Lower leg skin (tissue), 4 donors: ENCODE measurements around the gene CRIP1. TPM values are rescaled to one million over a fixed set of nuclear protein-coding genes. Genes with fewer than 3 reads are reported as not detected.
A peak's percentile ranks its signal among the peaks of the same experiment; 100 is the strongest.

Experiments used
- DNase-seq, 2 donors: peaks; one replicate each; pipeline ENCODE4 v3.0.0-alpha.2; 2019; ENCODE audit warnings: low spot score in 2 of 2
- H3K4me3 ChIP-seq: fragments of 200-600 bp; sonication (generic); 2 replicates; pipeline ENCODE4 v1.5.1; 2017; ENCODE audit warnings: mild to moderate bottlenecking, low read depth; ENCODE audit not compliant: poor library complexity, severe bottlenecking
- POLR2A ChIP-seq, 2 donors: fragments of 450-650 bp; IDR thresholded peaks; one replicate each; pipeline ENCODE4 v1.6.1; 2016 to 2017; ENCODE audit warnings: antibody characterized with exemption in 2 of 2, mild to moderate bottlenecking in 1 of 2, moderate library complexity in 1 of 2
- WGBS, 2 donors: methylation state at CpG; one replicate each; pipeline ENCODE4 v1.1.5; 2018; 5-methylcytosine and 5-hydroxymethylcytosine counted together
- intact Hi-C: fragments of 100-400 bp; cut with DNase I; formaldehyde crosslinking; loops from one replicate; pipeline ENCODE4 v1.15.0; 2023; ENCODE audit warnings: low total_unique reads
- total RNA-seq, 4 donors: library from RNA; depleted of rRNA; stranded (reverse); fragments of >200 nt; gene quantifications; one replicate each; pipeline ENCODE4 v1.1.0, GENCODE V29; 2016
- TF ChIP-seq, protein P1 (sequence below), 3 donors: fragments of 450-650 bp; IDR thresholded peaks; one replicate each; pipeline ENCODE4 v1.5.1; 2016; ENCODE audit warnings: antibody characterized with exemption in 3 of 3, mild to moderate bottlenecking in 3 of 3, moderate library complexity in 2 of 3

CRIP1 gene
- total RNA-seq, 4 donors from 2014 or later, result 13.1 to 103 (median 63.2) TPM

DNA sequence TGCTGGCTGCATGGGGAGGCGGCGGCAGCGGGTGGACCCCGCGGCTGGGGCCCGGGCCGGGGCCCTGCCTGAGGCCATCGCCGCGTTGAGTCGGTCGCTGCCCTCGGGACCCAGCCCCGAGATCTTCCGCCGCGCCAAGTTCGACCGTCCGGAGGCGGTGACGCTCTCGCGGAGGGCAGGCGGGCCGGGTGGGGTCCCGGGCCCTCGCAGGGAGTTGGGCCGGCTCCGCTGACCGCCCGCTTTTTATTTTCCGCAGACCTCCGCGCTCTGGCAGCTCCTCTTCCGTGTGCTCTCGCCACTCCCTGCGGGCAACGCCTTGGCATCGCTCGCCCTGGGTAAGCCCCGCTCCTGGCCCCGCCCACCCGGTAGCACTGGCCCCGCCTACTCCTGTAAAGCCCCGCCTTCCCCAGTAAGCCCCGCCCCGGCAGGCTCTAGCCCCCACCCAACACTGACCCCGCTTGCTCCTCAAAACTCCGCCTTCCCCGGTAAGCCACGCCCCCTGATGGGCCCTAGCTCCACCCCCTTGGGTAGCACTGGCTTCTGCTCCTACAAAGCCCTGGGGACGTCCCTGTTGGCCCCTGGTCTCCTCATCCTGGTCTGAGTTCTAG, 4.8 kb downstream of the CRIP1 start:
- WGBS, 2 donors, result 2% methylated on average over 23 to 36 of the region's 53 CpGs
- peak overlapping the region; percentile 33 for H3K4me3 ChIP-seq
- DNase-seq, result peak; percentile 77 to 96
- no peak for TF ChIP-seq POLR2A (IDR thresholded peaks at IDR 0.05)
- TF ChIP-seq, protein P1, sequence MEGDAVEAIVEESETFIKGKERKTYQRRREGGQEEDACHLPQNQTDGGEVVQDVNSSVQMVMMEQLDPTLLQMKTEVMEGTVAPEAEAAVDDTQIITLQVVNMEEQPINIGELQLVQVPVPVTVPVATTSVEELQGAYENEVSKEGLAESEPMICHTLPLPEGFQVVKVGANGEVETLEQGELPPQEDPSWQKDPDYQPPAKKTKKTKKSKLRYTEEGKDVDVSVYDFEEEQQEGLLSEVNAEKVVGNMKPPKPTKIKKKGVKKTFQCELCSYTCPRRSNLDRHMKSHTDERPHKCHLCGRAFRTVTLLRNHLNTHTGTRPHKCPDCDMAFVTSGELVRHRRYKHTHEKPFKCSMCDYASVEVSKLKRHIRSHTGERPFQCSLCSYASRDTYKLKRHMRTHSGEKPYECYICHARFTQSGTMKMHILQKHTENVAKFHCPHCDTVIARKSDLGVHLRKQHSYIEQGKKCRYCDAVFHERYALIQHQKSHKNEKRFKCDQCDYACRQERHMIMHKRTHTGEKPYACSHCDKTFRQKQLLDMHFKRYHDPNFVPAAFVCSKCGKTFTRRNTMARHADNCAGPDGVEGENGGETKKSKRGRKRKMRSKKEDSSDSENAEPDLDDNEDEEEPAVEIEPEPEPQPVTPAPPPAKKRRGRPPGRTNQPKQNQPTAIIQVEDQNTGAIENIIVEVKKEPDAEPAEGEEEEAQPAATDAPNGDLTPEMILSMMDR (IDR thresholded peaks at IDR 0.05), result no peak
- intact Hi-C loops, result loop anchor here (10.0 kb wide), 1 partner anchor 117 kb away; no protein-coding TSS in a partner anchor

DNA sequence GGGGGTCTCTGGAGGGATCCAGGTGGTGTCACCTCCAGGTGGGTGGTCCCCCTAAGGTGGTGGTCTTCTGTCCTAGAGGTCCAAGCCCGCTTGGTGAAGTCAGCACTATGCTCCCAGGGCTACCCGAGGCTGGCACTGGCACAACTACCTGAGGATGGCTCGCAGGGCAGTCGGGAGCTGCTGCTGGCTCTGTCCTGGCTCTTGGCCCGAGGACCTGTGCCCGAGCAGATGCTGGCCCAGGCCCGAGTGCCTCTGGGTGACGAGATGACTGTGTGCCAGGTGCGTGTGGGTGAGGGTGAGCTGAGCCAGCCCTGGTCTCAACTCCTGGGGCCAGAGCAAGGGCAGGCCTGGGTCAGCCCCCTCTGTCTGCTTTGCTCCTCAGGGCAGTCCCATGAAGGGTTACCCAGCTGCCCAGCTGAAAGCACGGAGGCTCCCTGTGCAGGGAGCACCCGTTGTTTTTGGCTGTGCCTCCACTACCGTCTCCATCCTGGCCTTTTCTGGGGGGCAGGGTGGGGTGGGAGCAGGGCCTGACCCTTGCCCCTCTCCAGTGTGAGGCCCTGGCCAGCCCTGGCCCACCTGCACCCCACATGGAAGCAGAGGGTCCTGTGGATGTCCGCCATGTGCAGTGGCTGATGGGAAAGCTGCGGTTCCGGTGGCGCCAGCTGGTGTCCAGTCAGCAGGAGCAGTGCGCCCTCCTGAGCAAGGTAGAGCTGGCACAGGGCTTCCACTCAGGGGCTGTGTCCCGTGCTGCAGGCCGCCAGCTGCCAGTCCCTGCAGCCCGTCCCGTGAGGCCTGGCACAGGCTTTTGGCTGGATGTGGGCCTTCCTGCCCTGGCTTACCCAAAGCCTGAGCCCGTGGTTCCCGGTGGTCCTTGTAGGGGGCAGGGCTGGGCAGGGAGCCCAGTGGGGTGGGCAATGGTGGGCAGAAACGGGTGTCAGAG, 5.6 kb downstream of the CRIP1 start:
- H3K4me3 ChIP-seq, result no peak overlapping the region
- TF ChIP-seq, protein P1 (IDR thresholded peaks at IDR 0.05), result no peak
- no peak for TF ChIP-seq POLR2A (IDR thresholded peaks at IDR 0.05)
- WGBS, 2 donors, result 52 to 61% methylated on average over 15 to 22 of the region's 24 CpGs
- intact Hi-C loops, result loop anchor here (10.0 kb wide), 1 partner anchor 118 kb away; no protein-coding TSS in a partner anchor
- peak; percentile 43 to 90 for DNase-seq

DNA sequence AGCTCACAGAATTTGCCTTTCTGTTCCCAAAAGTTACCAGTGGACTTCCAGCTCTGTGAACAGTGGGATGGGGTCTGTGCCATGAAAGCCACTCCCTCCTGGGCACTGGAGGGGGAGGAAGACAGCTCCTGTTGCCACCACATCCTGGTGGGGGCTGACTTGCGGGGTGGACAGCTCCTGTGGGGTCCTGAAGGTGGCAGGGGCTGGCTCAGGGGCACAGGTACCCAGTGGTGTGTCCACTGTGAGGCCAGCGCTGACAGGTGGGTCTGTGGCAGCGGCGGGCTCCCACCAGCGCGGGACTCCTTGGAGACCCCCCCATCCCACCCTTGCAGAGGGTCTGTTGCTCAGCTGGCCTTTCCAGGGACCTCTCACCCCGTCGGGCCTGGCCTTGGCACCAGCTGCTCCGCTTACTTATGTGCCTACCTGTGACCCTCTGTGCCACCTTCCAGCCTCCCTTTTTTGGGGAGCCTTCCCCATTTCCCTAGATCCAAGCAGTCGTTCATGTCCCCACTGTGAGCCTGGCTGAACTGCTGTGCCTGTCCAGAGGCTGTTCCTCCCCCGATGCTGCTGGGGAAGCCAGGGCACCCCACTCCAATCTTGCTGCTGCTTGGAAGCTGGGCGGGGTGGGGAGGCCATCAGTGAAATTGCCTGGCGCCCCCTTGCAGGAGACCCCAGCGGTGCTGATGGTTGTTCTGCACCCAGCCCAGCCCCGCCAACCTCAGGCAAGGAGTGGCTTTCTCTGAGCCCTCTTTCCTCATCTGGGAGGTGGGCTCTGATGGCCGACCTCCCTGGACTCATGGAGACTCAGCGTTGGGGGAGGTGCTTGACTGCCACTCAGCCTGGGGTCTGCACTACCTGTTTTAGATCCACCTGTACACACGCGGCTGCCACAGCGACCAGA, 6.5 kb downstream of the CRIP1 start:
- intact Hi-C loops, result loop anchor here (10.0 kb wide), 1 partner anchor 118 kb away; no protein-coding TSS in a partner anchor
- DNase-seq, result peak in 1 of 2 donors; percentile 86
- WGBS, 2 donors, result 86 to 89% methylated on average over 18 to 20 of the region's 20 CpGs
- TF ChIP-seq, protein P1 (IDR thresholded peaks at IDR 0.05), result no peak
- no peak for TF ChIP-seq POLR2A (IDR thresholded peaks at IDR 0.05)
- H3K4me3 ChIP-seq, result no peak overlapping the region

DNA sequence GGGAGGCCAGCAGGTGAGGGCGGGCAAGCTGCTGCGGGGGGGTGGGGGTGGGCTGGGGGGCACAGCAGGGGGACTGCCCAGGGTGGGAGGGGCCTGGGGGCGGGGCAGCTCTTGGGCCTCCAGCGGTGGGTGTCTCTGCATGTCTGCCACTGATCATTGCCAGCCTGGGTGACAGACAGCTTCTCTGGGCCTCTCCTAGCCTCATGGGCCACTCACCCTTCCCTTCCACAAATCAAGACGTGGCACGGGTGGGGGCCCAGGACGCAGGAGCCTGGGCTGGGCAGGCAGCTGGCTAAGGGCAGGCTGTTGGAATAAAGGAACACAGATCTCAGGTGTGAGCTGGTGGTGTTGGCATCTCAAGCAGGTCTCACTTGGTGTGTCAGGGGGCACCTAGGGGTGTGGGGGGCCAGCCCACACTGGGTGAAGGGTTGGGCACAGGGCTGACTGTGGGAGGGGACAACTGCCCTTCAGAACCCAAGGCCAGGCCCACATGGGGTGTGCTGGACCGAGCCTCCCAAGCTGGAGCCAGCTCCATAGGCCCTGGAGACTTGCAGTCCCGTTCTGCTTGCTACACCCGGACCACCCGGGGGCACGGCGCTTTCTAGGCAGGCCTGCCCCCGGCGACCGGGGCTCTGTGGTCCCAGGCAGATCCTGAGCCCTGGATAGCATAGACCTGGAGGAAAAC, 7.4 kb downstream of the CRIP1 start:
- TF ChIP-seq, protein P1 (IDR thresholded peaks at IDR 0.05), result no peak
- TF ChIP-seq POLR2A (IDR thresholded peaks at IDR 0.05), result no peak
- whole genome bisulfite sequencing, 2 donors, result 79% methylated on average over 10 to 12 of the region's 16 CpGs
- intact Hi-C loops, result loop anchor here (10.0 kb wide), 1 partner anchor 119 kb away; no protein-coding TSS in a partner anchor
- peak in 1 of 2 donors; percentile 84 for DNase-seq
- no peak overlapping the region for H3K4me3 ChIP-seq

DNA sequence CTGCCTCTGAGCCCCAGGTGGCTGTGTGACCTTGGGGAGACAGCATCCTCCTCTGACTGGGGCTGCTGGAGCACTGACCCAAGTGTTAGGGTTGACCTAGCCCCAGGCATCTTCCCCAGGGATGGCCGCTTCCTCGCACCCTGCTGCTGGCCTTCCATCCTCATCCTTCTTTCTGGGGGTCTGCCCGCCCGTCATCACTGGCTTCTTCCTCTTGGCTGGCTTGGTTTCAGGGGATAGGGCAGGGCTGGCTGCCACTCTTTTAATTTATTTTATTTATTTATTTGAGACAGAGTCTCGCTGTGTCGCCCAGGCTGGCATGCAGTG, 7.9 kb downstream of the CRIP1 start:
- WGBS, 2 donors, result 86 to 87% methylated on average over 6 of the region's 6 CpGs
- DNase-seq, result no peak
- intact Hi-C loops, result loop anchor here (10.0 kb wide), 1 partner anchor 120 kb away; no protein-coding TSS in a partner anchor
- no peak overlapping the region for H3K4me3 ChIP-seq
- TF ChIP-seq, protein P1 (IDR thresholded peaks at IDR 0.05), result no peak
- TF ChIP-seq POLR2A (IDR thresholded peaks at IDR 0.05), result no peak
